Measurements from ENCODE around the gene ALDH8A1. TPM values are rescaled to one million over a fixed set of nuclear protein-coding genes. Genes with fewer than 3 reads are reported as not detected.

ALDH8A1 gene
- total RNA-seq, 2 experiments from 2014 or later = not detected

- H3K79me2 ChIP-seq (ENCODE audit: insufficient read depth, low read depth, low read length) = no peaks in the 10 kb centered on the region
- no peaks in the 10 kb centered on the region for H4K20me1 ChIP-seq (ENCODE audit: insufficient read depth, low read length)
- no peak overlapping the region for H3K4me3 ChIP-seq (ENCODE audit: low read depth, low read length, poor library complexity, severe bottlenecking)
- intact Hi-C loops (cut with micrococcal nuclease; ENCODE audit: unreplicated experiment) = no loop called here
- no peak overlapping the region for H2AFZ ChIP-seq (ENCODE audit: low read length)
- no peak for TF ChIP-seq CTCF (conservative IDR thresholded peaks at IDR 0.05; ENCODE audit: low read length)
- no peak for TF ChIP-seq EZH2phosphoT487 (IDR thresholded peaks at IDR 0.05; ENCODE audit: borderline replicate concordance, low read depth, low read length)
- peaks cover 70% of the 10 kb centered on the region for H3K4me1 ChIP-seq (ENCODE audit: insufficient read depth, low read length, poor library complexity, severe bottlenecking)
- no peak overlapping the region for H3K4me2 ChIP-seq (ENCODE audit: low read length)
- H3K9me3 ChIP-seq (ENCODE audit: low read length) = peaks cover 20% of the 10 kb centered on the region; the same call in 1 of the 2 replicates
- peaks cover 4% of the 10 kb centered on the region; the same call in 1 of the 2 replicates for H3K36me3 ChIP-seq (ENCODE audit: insufficient read depth, low read length)
- CTCF ChIA-PET (ENCODE audit: unreplicated experiment) = no interaction called here
- no peak overlapping the region for H3K27ac ChIP-seq (ENCODE audit: low read depth, low read length, poor library complexity, severe bottlenecking)
- no peaks in the 10 kb centered on the region for H3K9me2 ChIP-seq (ENCODE audit: insufficient read depth, low read length)
- POLR2A ChIA-PET = interaction anchor here (0.6 to 2.9 kb wide), 3 partner anchors 11 to 182 kb away, joined by 4 to 12 read pairs (median 5); no protein-coding TSS in a partner anchor
- DNase-seq (ENCODE audit: low spot score) = no peak
- BruUV-seq (replicated peaks) = no TSS peak
These were observed 81.1 kb downstream of the ALDH8A1 start for GRCh38 chr6:134868812-134869211.

Small RNAs within 50 kb of the gene (microRNA-seq; reads per million reads assigned to microRNA genes)
- 10.6 reads per million, percentile 15 among the genes with 10 or more reads in this experiment for gene MIR3662 (ENCODE audit: borderline replicate concordance)

Other genes starting within 250 kb of the ALDH8A1 start
- gene HBS1L, start 104.7 kb upstream of the ALDH8A1 start, total RNA-seq (2014; rRNA removed; shearing (Covaris generic)) = 82.9 and 95.4 TPM in 2 replicates
- 93.1 and 94.9 TPM in 2 replicates for gene HBS1L, start 104.7 kb upstream of the ALDH8A1 start, total RNA-seq (2022)
- gene MYB, start 231.2 kb upstream of the ALDH8A1 start, total RNA-seq (2014; rRNA removed; shearing (Covaris generic)) = 42.9 and 45.1 TPM in 2 replicates
- gene MYB, start 231.2 kb upstream of the ALDH8A1 start, total RNA-seq (2022) = 20.1 and 26.1 TPM in 2 replicates

All from OCI-LY7 (cell line).